ENCODE data around the gene PBXIP1.

DNA sequence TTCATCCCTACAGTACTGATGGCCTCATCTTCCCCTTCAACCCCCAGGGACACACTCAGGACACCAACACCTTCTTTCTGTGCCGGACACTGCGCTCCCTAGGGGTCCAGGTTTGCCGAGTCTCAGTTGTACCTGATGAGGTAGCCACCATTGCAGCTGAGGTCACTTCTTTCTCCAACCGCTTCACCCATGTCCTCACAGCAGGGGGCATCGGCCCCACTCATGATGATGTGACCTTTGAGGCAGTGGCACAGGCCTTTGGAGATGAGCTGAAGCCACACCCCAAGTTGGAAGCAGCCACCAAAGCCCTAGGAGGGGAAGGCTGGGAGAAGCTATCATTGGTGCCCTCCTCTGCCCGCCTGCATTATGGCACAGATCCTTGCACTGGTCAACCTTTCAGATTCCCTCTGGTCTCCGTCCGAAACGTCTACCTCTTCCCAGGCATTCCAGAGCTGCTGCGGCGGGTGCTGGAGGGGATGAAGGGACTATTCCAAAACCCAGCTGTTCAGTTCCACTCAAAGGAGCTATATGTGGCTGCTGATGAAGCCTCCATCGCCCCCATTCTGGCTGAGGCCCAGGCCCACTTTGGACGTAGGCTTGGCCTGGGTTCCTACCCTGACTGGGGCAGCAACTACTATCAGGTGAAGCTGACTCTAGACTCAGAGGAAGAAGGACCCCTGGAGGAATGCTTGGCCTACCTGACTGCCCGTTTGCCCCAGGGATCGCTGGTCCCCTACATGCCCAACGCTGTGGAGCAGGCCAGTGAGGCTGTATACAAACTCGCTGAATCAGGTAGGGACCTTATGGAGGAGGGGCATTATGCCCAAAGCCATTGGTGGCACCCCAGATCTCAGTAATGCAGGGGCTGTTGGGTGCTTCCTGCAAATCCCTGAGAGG, 32.4 kb upstream of the PBXIP1 start:
- TF ChIP-seq POLR2A (IDR thresholded peaks at IDR 0.05; ENCODE audit: low read depth, low read length) = no peak
- no peak for TF ChIP-seq TAF1 (IDR thresholded peaks at IDR 0.05; ENCODE audit: borderline replicate concordance, low read depth, low read length)
